Upper lobe of right lung (tissue), 1 donor: ENCODE results near the gene IP6K3. TPM values are rescaled to one million over a fixed set of nuclear protein-coding genes. Genes with fewer than 3 reads are reported as not detected.

ENCODE experiments used
- ATAC-seq: fragments of 200-7000 bp; cut with Tn5 transposase; one replicate; pipeline ENCODE4 v1.9.1; 2020; ENCODE audit warnings: mild to moderate bottlenecking, moderate library complexity
- DNase-seq: peaks from one replicate; pipeline ENCODE4 v3.0.0-alpha.2; 2020
- H3K27ac ChIP-seq: fragments of 200-600 bp; one replicate; pipeline ENCODE4 v1.8.0; 2022
- H3K27me3 ChIP-seq: fragments of 200-600 bp; one replicate; pipeline ENCODE4 v1.8.0; 2022; ENCODE audit warnings: mild to moderate bottlenecking
- H3K36me3 ChIP-seq: fragments of 200-600 bp; one replicate; pipeline ENCODE4 v1.8.0; 2022
- H3K4me1 ChIP-seq: fragments of 200-600 bp; one replicate; pipeline ENCODE4 v1.8.0; 2022
- H3K4me3 ChIP-seq: fragments of 200-600 bp; one replicate; pipeline ENCODE4 v1.8.0; 2022; ENCODE audit warnings: mild to moderate bottlenecking
- H3K9me3 ChIP-seq: fragments of 200-600 bp; one replicate; pipeline ENCODE4 v1.8.0; 2022
- CTCF ChIP-seq: fragments of 200-600 bp; IDR thresholded peaks from one replicate; pipeline ENCODE4 v1.8.0; 2022; ENCODE audit warnings: antibody characterized with exemption
- intact Hi-C: fragments of 100-400 bp; cut with DNase I; formaldehyde crosslinking; loops from one replicate; pipeline ENCODE4 v1.11.0; 2022
- total RNA-seq: library from RNA; stranded (reverse); fragmentation: NEBNext Ultra II Directional; extraction: Animal tissue kit (Norgen Biotek cat#: 25700); gene quantifications from one replicate; pipeline ENCODE4 v1.2.1, GENCODE V29; 2021
- donor health status: DM: no; HTN: yes; CAD: no; lungs with severe emphysema.

IP6K3 gene
- total RNA-seq, 1 donor from 2014 or later = 4.6 TPM

GRCh38 chr6:33683576-33684427 is 62.9 kb downstream of the IP6K3 start:
- TF ChIP-seq CTCF = no peak
- Histone ChIP-seq H3K9me3 (no peaks in the 10 kb centered on the region), H3K27me3 (no peaks in the 10 kb centered on the region), H3K4me3 (no peak overlapping the region), H3K36me3 (peaks cover 98% of the 10 kb centered on the region), H3K27ac (no peak overlapping the region), H3K4me1 (no peaks in the 10 kb centered on the region)
- intact Hi-C loops = no loop called here
- ATAC-seq (no peak), DNase-seq (no peak)

- DNase-seq (no peak), ATAC-seq (no peak)
- Histone ChIP-seq H3K36me3 (peaks cover 98% of the 10 kb centered on the region), H3K27ac (no peak overlapping the region), H3K9me3 (no peaks in the 10 kb centered on the region), H3K4me3 (no peak overlapping the region), H3K4me1 (no peaks in the 10 kb centered on the region), H3K27me3 (no peaks in the 10 kb centered on the region)
- intact Hi-C loops = no loop called here
- TF ChIP-seq CTCF = no peak
Observed at GRCh38 chr6:33683051-33683571, 63.6 kb downstream of the IP6K3 start.

GRCh38 chr6:33682341-33682740 is 64.4 kb downstream of the IP6K3 start:
- Histone ChIP-seq H3K4me1 (no peaks in the 10 kb centered on the region), H3K4me3 (no peak overlapping the region), H3K36me3 (peaks cover 96% of the 10 kb centered on the region), H3K27me3 (no peaks in the 10 kb centered on the region), H3K27ac (no peak overlapping the region), H3K9me3 (no peaks in the 10 kb centered on the region)
- ATAC-seq (no peak), DNase-seq (no peak)
- TF ChIP-seq CTCF = no peak
- intact Hi-C loops = no loop called here

- Histone ChIP-seq H3K27ac (no peak overlapping the region), H3K4me3 (no peak overlapping the region), H3K9me3 (no peaks in the 10 kb centered on the region), H3K4me1 (no peaks in the 10 kb centered on the region), H3K36me3 (peaks cover 97% of the 10 kb centered on the region), H3K27me3 (no peaks in the 10 kb centered on the region)
- DNase-seq (no peak), ATAC-seq (no peak)
- no peak for TF ChIP-seq CTCF
- intact Hi-C loops = no loop called here
Observed at GRCh38 chr6:33679761-33680160, 66.9 kb downstream of the IP6K3 start.

- Histone ChIP-seq H3K4me1 (no peaks in the 10 kb centered on the region), H3K27ac (no peak overlapping the region), H3K36me3 (peaks cover 97% of the 10 kb centered on the region), H3K4me3 (no peak overlapping the region), H3K27me3 (no peaks in the 10 kb centered on the region), H3K9me3 (no peaks in the 10 kb centered on the region)
- intact Hi-C loops = no loop called here
- no peak for DNase-seq
- no peak for ATAC-seq
- TF ChIP-seq CTCF = no peak
Observed at GRCh38 chr6:33678932-33679490, 67.7 kb downstream of the IP6K3 start.
